SK-N-SH treated with all-trans-retinoic acid at 6 μM for 48 hours (cell line): Measurements from ENCODE around the gene PTP4A2.

Source experiments
- ATAC-seq: fragments of 200-7000 bp; cut with Tn5 transposase; 3 replicates; pipeline ENCODE4 v1.9.1; 2020; ENCODE audit warnings: mild to moderate bottlenecking, moderate library complexity
- ARNTL ChIP-seq: fragments of 450-650 bp; formaldehyde crosslinking; IDR thresholded peaks from 2 replicates; pipeline ENCODE4 v1.5.0; 2020; ENCODE audit warnings: low read depth, mild to moderate bottlenecking, moderate library complexity, borderline replicate concordance
- BACH2 ChIP-seq: fragments of 250-450 bp; sonication (Bioruptor Pico); IDR thresholded peaks from 2 replicates; pipeline ENCODE4 v1.9.0; 2021; ENCODE audit warnings: mild to moderate bottlenecking, borderline replicate concordance
- CREB5 ChIP-seq: fragments of 250-450 bp; sonication (Bioruptor Pico); IDR thresholded peaks from 2 replicates; pipeline ENCODE4 v1.5.1; 2020; ENCODE audit warnings: low read depth, mild to moderate bottlenecking, moderate library complexity
- CSDC2 ChIP-seq: fragments of 250-450 bp; sonication (Bioruptor Pico); IDR thresholded peaks from 2 replicates; pipeline ENCODE4 v1.5.0; 2020; ENCODE audit warnings: mild to moderate bottlenecking, moderate library complexity
- CSRNP3 ChIP-seq: fragments of 250-450 bp; sonication (Bioruptor Pico); IDR thresholded peaks from 2 replicates; pipeline ENCODE4 v1.5.1; 2021; ENCODE audit warnings: mild to moderate bottlenecking, moderate library complexity
- GLIS3 ChIP-seq: fragments of 250-450 bp; sonication (Bioruptor Pico); IDR thresholded peaks from 2 replicates; pipeline ENCODE4 v1.5.0; 2020; ENCODE audit warnings: mild to moderate bottlenecking, moderate library complexity
- ISL1 ChIP-seq: fragments of 250-450 bp; sonication (Bioruptor Pico); IDR thresholded peaks from 2 replicates; pipeline ENCODE4 v2.1.2; 2022; ENCODE audit warnings: mild to moderate bottlenecking, moderate library complexity
- OSR1 ChIP-seq: fragments of 250-450 bp; sonication (Bioruptor Pico); IDR thresholded peaks from 2 replicates; pipeline ENCODE4 v1.8.0; 2022; ENCODE audit warnings: moderate library complexity, mild to moderate bottlenecking, inconsistent platforms
- PATZ1 ChIP-seq: fragments of 250-450 bp; sonication (Bioruptor Pico); IDR thresholded peaks from 2 replicates; pipeline ENCODE4 v1.8.0; 2020; ENCODE audit warnings: mild to moderate bottlenecking, moderate library complexity, borderline replicate concordance
- POU6F1 ChIP-seq: fragments of 250-450 bp; sonication (Bioruptor Pico); IDR thresholded peaks from 2 replicates; pipeline ENCODE4 v1.8.0; 2021; ENCODE audit warnings: low read depth, mild to moderate bottlenecking, moderate library complexity, borderline replicate concordance
- PPARA ChIP-seq: fragments of 250-450 bp; sonication (Bioruptor Pico); IDR thresholded peaks from 2 replicates; pipeline ENCODE4 v1.5.0; 2020; ENCODE audit warnings: mild to moderate bottlenecking, borderline replicate concordance
- RARB ChIP-seq: fragments of 250-450 bp; sonication (Bioruptor Pico); IDR thresholded peaks from 2 replicates; pipeline ENCODE4 v1.8.0; 2021; ENCODE audit warnings: mild to moderate bottlenecking, moderate library complexity
- SNAI2 ChIP-seq: fragments of 250-450 bp; sonication (Bioruptor Pico); IDR thresholded peaks from 2 replicates; pipeline ENCODE4 v1.5.0; 2020; ENCODE audit warnings: mild to moderate bottlenecking, moderate library complexity
- TCF4 ChIP-seq: fragments of 250-450 bp; sonication (Bioruptor Pico); IDR thresholded peaks from 2 replicates; pipeline ENCODE4 v1.8.0; 2021; ENCODE audit warnings: mild to moderate bottlenecking, moderate library complexity, borderline replicate concordance
- TOX ChIP-seq: fragments of 250-450 bp; sonication (Bioruptor Pico); IDR thresholded peaks from 2 replicates; pipeline ENCODE4 v1.8.0; 2021; ENCODE audit warnings: mild to moderate bottlenecking, moderate library complexity, borderline replicate concordance
- TSHZ2 ChIP-seq: fragments of 250-450 bp; sonication (Bioruptor Pico); IDR thresholded peaks from 2 replicates; pipeline ENCODE4 v1.5.0; 2020; ENCODE audit warnings: mild to moderate bottlenecking, moderate library complexity
- ZC3H10 ChIP-seq: fragments of 250-450 bp; sonication (Bioruptor Pico); IDR thresholded peaks from 2 replicates; pipeline ENCODE4 v1.5.1; 2021; ENCODE audit warnings: mild to moderate bottlenecking, moderate library complexity
- ZFP3 ChIP-seq: fragments of 250-450 bp; sonication (Bioruptor Pico); IDR thresholded peaks from 2 replicates; pipeline ENCODE4 v1.5.0; 2020; ENCODE audit warnings: mild to moderate bottlenecking, moderate library complexity
- ZFP30 ChIP-seq: fragments of 450-650 bp; formaldehyde crosslinking; IDR thresholded peaks from 2 replicates; pipeline ENCODE4 v1.5.0; 2022; ENCODE audit warnings: mild to moderate bottlenecking, moderate library complexity
- ZNF565 ChIP-seq: fragments of 450-650 bp; formaldehyde crosslinking; conservative IDR thresholded peaks from 2 replicates; pipeline ENCODE4 v1.5.0; 2020; ENCODE audit warnings: low read depth, mild to moderate bottlenecking, moderate library complexity
- ZNF70 ChIP-seq: fragments of 450-650 bp; formaldehyde crosslinking; IDR thresholded peaks from 2 replicates; pipeline ENCODE4 v1.5.0; 2020; ENCODE audit warnings: mild to moderate bottlenecking, moderate library complexity
- ZNF8 ChIP-seq: fragments of 450-650 bp; formaldehyde crosslinking; IDR thresholded peaks from 2 replicates; pipeline ENCODE4 v1.5.0; 2020; ENCODE audit warnings: mild to moderate bottlenecking, moderate library complexity

PTP4A2 gene

GRCh38 chr1:31915438-31915837 lies 22.7 kb downstream of the PTP4A2 start:
- TF ChIP-seq PATZ1 (CRISPR knock-in tag) (no peak), ARNTL (CRISPR knock-in tag) (no peak), ISL1 (CRISPR knock-in tag) (no peak), GLIS3 (CRISPR knock-in tag) (no peak), ZC3H10 (CRISPR knock-in tag) (no peak), PPARA (no peak), TSHZ2 (no peak), ZFP30 (CRISPR knock-in tag) (no peak), ZNF565 (CRISPR knock-in tag) (no peak), CSRNP3 (no peak), ZFP3 (CRISPR knock-in tag) (no peak), TOX (CRISPR knock-in tag) (no peak), RARB (no peak), TCF4 (CRISPR knock-in tag) (no peak), ZNF8 (CRISPR knock-in tag) (no peak), BACH2 (no peak), SNAI2 (CRISPR knock-in tag) (no peak)
- no peak for ATAC-seq

GRCh38 chr1:31913968-31914367 lies 24.2 kb downstream of the PTP4A2 start:
- no peak for ATAC-seq
- TF ChIP-seq PATZ1 (CRISPR knock-in tag) (no peak), ZNF70 (CRISPR knock-in tag) (no peak), TOX (CRISPR knock-in tag) (no peak), ZFP3 (CRISPR knock-in tag) (no peak), POU6F1 (CRISPR knock-in tag) (no peak), PPARA (no peak), GLIS3 (CRISPR knock-in tag) (no peak), OSR1 (no peak), ISL1 (CRISPR knock-in tag) (no peak), RARB (no peak), ZFP30 (CRISPR knock-in tag) (no peak), ARNTL (CRISPR knock-in tag) (no peak), CREB5 (no peak), TSHZ2 (no peak), CSDC2 (CRISPR knock-in tag) (no peak)
